HG02623 (cell line): Measurements from ENCODE around the gene PSORS1C2.

ENCODE experiments used
- ATAC-seq: cut with Tn5 transposase; IDR thresholded peaks from one replicate; pipeline ENCODE4 v1.9.1; 2021; ENCODE audit warnings: moderate library complexity; ENCODE audit not compliant: unreplicated experiment

The PSORS1C2 gene

DNA sequence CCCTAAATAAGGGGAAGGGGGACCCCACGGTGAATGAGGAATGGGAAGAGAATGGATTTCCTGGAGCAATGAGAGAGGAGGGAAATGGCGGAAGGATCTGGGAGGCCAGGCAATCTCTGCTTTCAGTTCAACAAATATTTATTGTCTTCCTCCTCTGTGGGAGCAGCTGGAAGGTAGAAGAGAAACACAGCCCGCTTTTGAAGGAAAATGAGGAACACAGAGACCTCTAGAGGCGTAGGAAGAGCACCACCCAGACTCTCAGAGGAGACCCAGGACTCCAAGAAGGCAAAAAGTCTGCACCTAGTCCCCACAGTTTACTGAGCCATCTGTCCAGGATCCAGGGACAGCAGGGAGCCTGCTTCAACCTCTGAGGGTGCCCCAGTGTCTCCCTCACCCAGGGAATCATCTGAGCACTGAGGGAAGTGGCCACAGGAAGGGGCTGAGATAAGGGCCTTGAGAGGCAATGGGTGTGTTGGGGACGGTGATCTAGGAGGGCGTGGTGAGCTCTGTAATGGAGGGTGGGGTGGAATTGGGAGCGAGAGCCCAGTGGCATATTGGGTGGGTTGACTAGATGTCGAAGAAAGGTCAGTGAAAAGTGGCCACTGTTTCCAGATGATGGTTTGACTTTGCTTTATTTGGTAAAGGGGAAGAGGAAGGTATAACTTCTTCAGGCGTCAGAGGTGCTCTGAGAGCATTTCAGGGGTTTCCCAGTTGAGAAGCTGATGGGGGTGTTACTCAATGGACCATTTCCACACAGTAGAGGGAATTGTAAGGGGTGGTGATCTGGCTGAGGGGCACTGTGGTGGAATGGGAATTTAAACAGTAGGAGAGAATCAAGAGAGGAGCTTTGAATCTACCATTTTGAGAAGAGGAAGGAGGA is 23.7 kb downstream of the PSORS1C2 start:
- ATAC-seq: no peak

DNA sequence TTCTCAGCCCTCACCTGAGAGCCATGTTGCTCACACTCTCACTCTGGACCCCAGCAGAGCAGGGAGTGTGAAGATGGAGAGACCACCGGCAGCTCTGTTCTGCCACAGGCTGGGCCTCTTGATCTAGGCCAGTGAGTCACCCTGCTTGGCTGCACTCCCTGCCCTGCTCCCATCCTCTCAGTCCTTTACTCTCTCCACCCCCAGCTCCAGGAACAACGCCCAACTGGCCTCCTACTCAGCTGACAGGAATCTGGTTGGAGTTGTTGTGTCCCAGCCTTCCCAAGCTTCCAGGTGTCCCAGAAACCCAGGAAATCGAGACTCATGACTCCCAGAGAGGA is 24.4 kb downstream of the PSORS1C2 start, which contains the start of gene PSORS1C1:
Gene PSORS1C1, plus strand, starts transcription at position 260 of the 338 bp plus-strand sequence. CDS start 14,833 bp downstream, outside the sequence.
- ATAC-seq: no peak

DNA sequence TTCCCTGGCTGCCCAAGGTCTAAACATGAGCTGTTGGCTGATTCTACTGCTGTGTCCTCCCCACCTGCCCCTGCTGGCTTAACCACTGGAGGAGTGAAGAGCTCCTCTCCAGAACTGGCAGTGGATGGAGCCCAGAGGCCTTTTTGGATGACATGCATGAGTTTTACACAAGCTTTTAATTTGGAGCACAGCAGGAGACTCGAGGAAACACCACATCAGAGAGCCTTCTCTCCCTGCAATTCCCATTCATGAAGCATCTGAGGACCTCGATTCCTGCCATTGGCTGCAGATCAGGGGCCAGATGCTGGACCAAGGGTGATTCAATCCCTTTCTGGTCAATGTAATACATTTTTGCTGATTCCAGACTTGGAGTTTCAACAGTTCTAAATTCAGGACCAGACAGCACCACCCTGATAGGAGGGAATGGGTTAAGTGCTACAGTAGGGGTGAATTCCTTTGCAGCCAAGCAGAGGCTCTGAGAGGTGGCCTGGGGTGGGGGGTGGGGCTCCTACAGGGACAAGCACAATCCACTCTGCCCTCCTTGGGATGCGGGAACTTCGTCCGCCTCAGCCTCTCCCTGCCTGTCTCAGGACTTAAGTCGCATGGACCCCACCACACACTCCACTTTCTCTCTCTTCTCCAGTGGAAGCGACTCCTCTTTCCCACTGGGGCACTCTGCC is 24.9 kb downstream of the PSORS1C2 start:
- no peak for ATAC-seq

DNA sequence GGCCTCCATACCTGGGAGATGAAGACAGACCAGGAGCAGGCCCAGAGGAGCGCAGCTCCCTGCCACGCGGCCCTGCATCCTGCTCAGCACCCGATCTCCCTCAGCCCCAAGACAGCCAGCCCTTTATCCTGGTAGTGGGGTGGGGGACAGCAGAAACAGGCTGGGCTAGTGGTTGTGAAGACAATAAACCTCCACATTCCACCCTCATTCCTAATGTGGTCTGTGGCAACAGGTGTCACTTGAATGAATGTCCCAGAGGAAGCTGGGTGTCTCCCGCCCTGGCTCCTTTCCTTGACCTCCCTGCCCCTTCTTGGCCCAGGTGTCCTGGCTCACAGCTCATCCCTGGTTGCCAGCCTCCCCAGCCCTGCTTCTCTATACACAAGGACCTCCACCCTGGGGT is 26.4 kb downstream of the PSORS1C2 start, which contains the start of gene C6orf15:
Gene C6orf15, minus strand, starts transcription at position 98 of the 400 bp plus-strand sequence. Its CDS starts 20 bp downstream, at position 78.
- ATAC-seq: no peak

DNA sequence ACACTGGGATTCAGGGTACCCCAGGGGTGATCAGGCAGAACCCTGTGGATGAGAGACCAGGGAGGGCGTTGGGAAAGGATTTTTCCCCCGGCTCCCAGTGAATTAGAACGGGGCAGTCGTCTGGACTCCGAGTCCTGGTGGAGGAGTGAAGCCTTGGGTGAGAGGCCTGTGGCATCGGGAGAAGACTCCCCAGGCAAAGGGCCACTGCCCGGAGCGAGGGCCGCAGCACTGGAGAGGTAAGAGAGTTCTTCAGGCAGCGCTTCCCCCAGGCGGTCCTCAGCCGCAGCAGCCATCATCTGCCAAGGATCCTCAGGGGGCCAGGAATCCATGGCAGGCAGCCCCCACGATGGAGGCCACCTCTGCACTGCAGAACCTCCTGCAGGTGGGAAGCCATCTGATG is 27.2 kb downstream of the PSORS1C2 start:
- ATAC-seq: no peak

GRCh38 chr6:31110825-31111582 is 27.9 kb downstream of the PSORS1C2 start:
- ATAC-seq: no peak

GRCh38 chr6:31107052-31107451 is 31.8 kb downstream of the PSORS1C2 start:
- no peak for ATAC-seq

DNA sequence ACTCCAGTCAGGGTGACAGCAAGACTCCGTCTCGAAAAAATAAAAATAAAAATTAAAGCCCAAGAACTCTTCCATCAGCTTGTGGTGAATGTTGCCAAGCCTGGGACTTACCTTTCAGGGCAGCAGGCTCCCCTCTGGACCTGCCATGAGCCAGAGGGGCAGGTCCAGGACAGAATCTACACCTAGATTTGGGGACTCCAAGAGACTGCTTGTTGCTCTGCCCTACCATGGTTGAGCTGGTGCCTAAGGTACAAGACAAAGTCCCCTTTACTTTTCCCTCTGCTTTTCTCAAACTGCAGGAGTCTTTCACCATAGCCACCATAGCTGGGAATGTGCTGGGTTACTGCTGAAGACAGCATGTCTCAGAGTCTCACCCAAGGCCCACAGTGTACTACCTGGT is 35.7 kb downstream of the PSORS1C2 start:
- ATAC-seq: no peak

GRCh38 chr6:31098449-31098938 is 40.4 kb downstream of the PSORS1C2 start:
- no peak for ATAC-seq

GRCh38 chr6:31096656-31097055 is 42.2 kb downstream of the PSORS1C2 start:
- ATAC-seq: no peak

- ATAC-seq: no peak
These were observed 42.7 kb downstream of the PSORS1C2 start for GRCh38 chr6:31096215-31096614.

- no peak for ATAC-seq
These were observed 44.4 kb downstream of the PSORS1C2 start for GRCh38 chr6:31094389-31094881.

DNA sequence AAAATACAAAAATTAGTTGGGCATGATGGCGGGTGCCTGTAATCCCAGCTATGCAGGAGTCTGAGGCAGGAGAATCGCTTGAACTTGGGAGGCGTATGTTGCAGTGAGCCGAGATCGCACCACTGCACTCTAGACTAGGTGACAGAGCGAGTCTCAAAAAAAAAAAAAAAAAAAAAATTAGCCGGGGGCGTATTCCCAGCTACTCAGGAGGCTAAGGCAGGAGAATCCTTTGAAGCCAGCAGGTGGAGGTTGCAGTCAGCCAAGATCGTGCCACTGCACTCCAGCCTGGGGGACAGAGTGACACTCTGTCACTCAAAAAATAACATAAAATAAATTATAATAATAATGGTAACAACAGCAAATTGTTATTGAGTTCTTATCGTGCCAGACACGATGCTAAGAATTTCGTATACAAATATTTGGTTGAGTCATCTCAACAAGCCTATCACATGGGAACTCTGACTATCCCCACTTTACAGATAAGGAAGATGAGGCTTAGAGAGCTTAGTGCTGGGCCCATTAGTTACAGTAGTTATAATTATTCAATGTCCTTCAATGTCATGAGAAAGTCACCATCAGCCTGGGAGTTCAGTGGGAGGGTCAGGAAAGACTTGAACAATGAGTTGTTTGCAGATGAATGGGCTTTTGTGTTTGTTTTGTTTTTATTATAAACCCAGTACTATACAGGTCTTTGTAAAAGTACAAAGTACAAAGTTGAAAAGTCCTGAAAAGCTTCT is 45.9 kb downstream of the PSORS1C2 start:
- ATAC-seq: no peak

- no peak for ATAC-seq
These were observed 46.6 kb downstream of the PSORS1C2 start for GRCh38 chr6:31092238-31092637.

DNA sequence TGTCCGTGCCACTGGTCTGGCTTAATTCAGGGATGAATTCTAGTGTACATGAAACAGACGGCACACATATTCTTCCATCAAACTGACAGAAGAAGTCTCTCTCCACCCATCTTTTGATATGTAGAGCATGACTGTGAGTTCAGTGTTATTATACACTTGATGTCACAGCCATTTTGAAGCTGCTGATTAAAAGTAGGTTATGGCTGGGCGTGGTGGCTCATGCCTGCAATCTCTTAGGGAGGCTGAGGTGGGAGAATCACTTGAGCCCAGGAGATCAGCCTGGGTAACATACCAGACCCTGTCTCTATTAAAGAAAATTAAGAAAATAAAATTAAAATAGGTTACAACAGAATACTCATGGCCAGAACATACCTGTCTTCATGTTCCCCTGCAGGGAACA is 47.2 kb downstream of the PSORS1C2 start:
- ATAC-seq: no peak

DNA sequence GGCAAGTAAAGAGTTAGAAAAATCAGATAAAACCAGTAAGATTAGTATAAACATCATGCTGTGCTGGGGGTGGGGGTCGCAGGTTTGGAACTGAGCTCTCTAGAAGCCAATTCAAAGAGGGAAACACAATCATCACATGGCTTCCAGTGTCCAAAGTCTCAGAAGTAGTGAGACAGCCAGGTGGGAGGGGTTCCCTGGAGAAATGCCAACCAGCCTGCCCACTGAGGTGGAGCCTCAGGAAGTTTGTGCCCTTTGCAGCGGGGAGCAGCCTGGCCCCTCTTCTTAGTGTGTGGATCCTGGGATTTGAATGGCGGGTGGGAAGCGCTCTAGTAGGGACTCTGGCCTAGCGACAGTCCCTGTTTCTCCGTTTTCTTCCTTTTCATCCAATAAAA is 47.9 kb downstream of the PSORS1C2 start:
- ATAC-seq: no peak

DNA sequence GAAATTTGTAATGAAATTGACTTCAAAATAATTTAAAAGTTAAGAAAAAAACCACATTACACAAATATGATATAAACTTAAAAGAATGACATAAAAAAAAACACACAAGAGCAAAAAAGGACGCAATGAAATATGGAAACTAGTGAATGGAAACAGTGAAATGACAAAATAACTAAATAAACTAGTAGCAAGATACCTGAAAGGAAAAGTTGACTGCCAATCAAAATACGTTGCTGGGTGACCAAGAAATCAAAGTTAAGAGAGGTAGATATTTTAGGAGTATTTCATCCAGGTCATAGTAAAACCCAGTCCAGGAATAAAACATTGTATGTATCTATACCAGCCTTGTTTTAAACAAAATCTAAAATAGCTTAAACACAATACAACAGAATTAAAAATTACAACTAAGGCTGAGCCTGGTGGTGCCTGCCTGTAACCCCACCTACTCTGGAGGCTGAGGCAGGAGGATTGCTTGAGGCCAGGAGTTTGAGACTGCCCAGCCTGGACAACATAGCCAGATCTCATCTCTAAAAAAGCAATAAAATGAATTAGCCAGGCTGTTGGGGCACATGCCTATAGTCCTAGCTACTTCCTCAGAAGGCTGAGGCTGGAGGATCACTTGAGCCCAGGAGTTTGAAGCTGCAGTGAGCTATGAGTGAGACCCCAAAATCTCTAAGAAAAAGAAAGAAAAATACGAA is 48.4 kb downstream of the PSORS1C2 start:
- ATAC-seq: no peak
